GM23338 (cell line): ENCODE data around the gene OLFM1. TPM values are rescaled to one million over a fixed set of nuclear protein-coding genes. Genes with fewer than 3 reads are reported as not detected.

Experiments
- ATAC-seq: fragments of 200-7000 bp; cut with Tn5 transposase; 3 replicates; pipeline ENCODE4 v1.9.1; 2020
- DNase-seq: peaks from one replicate; pipeline ENCODE4 v3.0.0-alpha.2; 2015; ENCODE audit warnings: low spot score
- H2AFZ ChIP-seq: fragments of 200-600 bp; sonication (generic); 2 replicates; pipeline ENCODE4 v1.8.0; 2016; ENCODE audit warnings: antibody characterized with exemption, mild to moderate bottlenecking, moderate library complexity
- H3F3A ChIP-seq: fragments of 200-600 bp; sonication (generic); replicated peaks from 2 replicates; pipeline ENCODE4 v1.8.0; 2017; ENCODE audit warnings: antibody characterized with exemption, mixed run types, low read depth
- H3K27ac ChIP-seq: fragments of 200-600 bp; sonication (generic); 2 replicates; pipeline ENCODE4 v1.6.1; 2016; ENCODE audit warnings: low read depth
- H3K27me3 ChIP-seq: fragments of 200-600 bp; sonication (generic); 2 replicates; pipeline ENCODE4 v1.8.0; 2016; ENCODE audit warnings: mild to moderate bottlenecking, mixed run types, moderate library complexity; ENCODE audit not compliant: insufficient read depth
- H3K36me3 ChIP-seq: fragments of 200-600 bp; sonication (generic); 2 replicates; pipeline ENCODE4 v1.8.0; 2016; ENCODE audit warnings: mild to moderate bottlenecking; ENCODE audit not compliant: insufficient read depth
- H3K4me1 ChIP-seq: fragments of 200-600 bp; sonication (generic); 2 replicates; pipeline ENCODE4 v1.8.0; 2016; ENCODE audit warnings: mild to moderate bottlenecking, moderate library complexity; ENCODE audit not compliant: insufficient read depth
- H3K4me2 ChIP-seq: fragments of 200-600 bp; sonication (generic); 2 replicates; pipeline ENCODE4 v1.7.1; 2017; ENCODE audit warnings: mixed run types
- H3K4me3 ChIP-seq: fragments of 200-600 bp; sonication (generic); 2 replicates; pipeline ENCODE4 v1.6.1; 2016; ENCODE audit warnings: mixed run types
- H3K79me2 ChIP-seq: fragments of 200-600 bp; sonication (generic); replicated peaks from 2 replicates; pipeline ENCODE4 v1.8.0; 2017; ENCODE audit warnings: mild to moderate bottlenecking; ENCODE audit not compliant: insufficient read depth
- H3K9me2 ChIP-seq: fragments of 200-600 bp; sonication (generic); 2 replicates; pipeline ENCODE4 v1.8.0; 2017; ENCODE audit not compliant: insufficient read depth
- H4K20me1 ChIP-seq: fragments of 200-600 bp; sonication (generic); replicated peaks from 2 replicates; pipeline ENCODE4 v1.8.0; 2017; ENCODE audit warnings: mild to moderate bottlenecking; ENCODE audit not compliant: insufficient read depth
- H3K27ac Mint-ChIP-seq: 2 replicates; pipeline ENCODE4 v1.8.0; 2020; ENCODE audit warnings: inconsistent platforms, mild to moderate bottlenecking, moderate library complexity, mixed read lengths
- H3K27me3 Mint-ChIP-seq: 3 replicates; pipeline ENCODE4 v1.8.0; 2022; ENCODE audit warnings: low read depth, mild to moderate bottlenecking, moderate library complexity, mixed read lengths, inconsistent platforms; ENCODE audit not compliant: insufficient read depth, poor library complexity
- H3K36me3 Mint-ChIP-seq: 3 replicates; pipeline ENCODE4 v1.8.0; 2021; ENCODE audit warnings: low read depth, mild to moderate bottlenecking, inconsistent platforms, moderate library complexity, mixed read lengths
- H3K4me1 Mint-ChIP-seq: 3 replicates; pipeline ENCODE4 v1.8.0; 2020; ENCODE audit warnings: mild to moderate bottlenecking, inconsistent platforms, mixed read lengths
- H3K4me3 Mint-ChIP-seq: 3 replicates; pipeline ENCODE4 v1.8.0; 2021; ENCODE audit warnings: moderate library complexity, mild to moderate bottlenecking, inconsistent platforms, mixed read lengths
- H3K9me3 Mint-ChIP-seq: 3 replicates; pipeline ENCODE4 v1.8.0; 2020; ENCODE audit warnings: moderate library complexity, mild to moderate bottlenecking, inconsistent platforms, mixed read lengths
- CREB1 ChIP-seq: fragments of 250-450 bp; sonication (Bioruptor Pico); IDR thresholded peaks from 2 replicates; pipeline ENCODE4 v1.5.0; 2020; ENCODE audit warnings: low read depth, mild to moderate bottlenecking, moderate library complexity
- CTCF ChIP-seq, 2 experiments: fragments of 200-600 bp in 1 of 2; sonication (generic) in 1 of 2; conservative IDR thresholded peaks; 2 replicates each; pipeline versions ENCODE4 v1.5.1 to v1.6.1; 2016 to 2017; ENCODE audit warnings: antibody characterized with exemption in 2 of 2, low read depth in 2 of 2, mild to moderate bottlenecking in 2 of 2, moderate library complexity in 1 of 2
- ETS1 ChIP-seq: IDR thresholded peaks from 2 replicates; pipeline ENCODE4 v1.6.1; 2016; ENCODE audit warnings: antibody characterized with exemption
- EZH2 ChIP-seq: fragments of 200-600 bp; sonication (generic); IDR thresholded peaks from one replicate; pipeline ENCODE4 v1.8.0; 2017; ENCODE audit warnings: antibody characterized with exemption, mild to moderate bottlenecking, low read depth; ENCODE audit not compliant: unreplicated experiment
- EZH2phosphoT487 ChIP-seq: fragments of 200-600 bp; sonication (generic); IDR thresholded peaks from one replicate; pipeline ENCODE4 v1.8.1; 2018; ENCODE audit warnings: antibody characterized with exemption; ENCODE audit not compliant: unreplicated experiment
- JUNB ChIP-seq: IDR thresholded peaks from one replicate; pipeline ENCODE4 v1.6.1; 2016; ENCODE audit warnings: antibody characterized with exemption; ENCODE audit not compliant: unreplicated experiment
- NANOG ChIP-seq: IDR thresholded peaks from 2 replicates; pipeline ENCODE4 v1.6.1; 2016; ENCODE audit warnings: antibody characterized with exemption, borderline replicate concordance
- POLR2AphosphoS5 ChIP-seq: IDR thresholded peaks from 2 replicates; pipeline ENCODE4 v1.6.1; 2016; ENCODE audit warnings: antibody characterized with exemption, low read depth
- REST ChIP-seq: IDR thresholded peaks from one replicate; pipeline ENCODE4 v1.6.1; 2018; ENCODE audit warnings: antibody characterized with exemption; ENCODE audit not compliant: unreplicated experiment
- STAT1 ChIP-seq: IDR thresholded peaks from one replicate; pipeline ENCODE4 v1.6.1; 2016; ENCODE audit warnings: antibody characterized with exemption; ENCODE audit not compliant: unreplicated experiment
- ZNF114 ChIP-seq: fragments of 250-450 bp; sonication (Bioruptor Pico); IDR thresholded peaks from 2 replicates; pipeline ENCODE4 v1.5.0; 2020; ENCODE audit warnings: mild to moderate bottlenecking, moderate library complexity
- ZNF331 ChIP-seq: fragments of 250-450 bp; sonication (Bioruptor Pico); IDR thresholded peaks from 2 replicates; pipeline ENCODE4 v1.5.0; 2020; ENCODE audit warnings: low read depth, mild to moderate bottlenecking, moderate library complexity
- ZNF462 ChIP-seq: fragments of 250-450 bp; sonication (Bioruptor Pico); IDR thresholded peaks from 2 replicates; pipeline ENCODE4 v1.5.0; 2020; ENCODE audit warnings: mild to moderate bottlenecking, moderate library complexity
- polyA plus RNA-seq: library from polyadenylated mRNA; unstranded; fragments of >200 nt; fragmentation: Nextera tagmentation; extraction: Ambion mirVana; gene quantifications from 2 replicates; pipeline ENCODE4 v1.2.1, GENCODE V29; 2016
- total RNA-seq: library from RNA; depleted of rRNA; stranded (reverse); fragments of >200 nt; shearing (Covaris generic); gene quantifications from 2 replicates; pipeline ENCODE4 v1.2.3, GENCODE V29; 2014

Gene OLFM1
- total and polyA plus RNA-seq, 2 experiments from 2014 or later, result 20.6 to 40.1 TPM

GRCh38 chr9:135145312-135145711 is 57.8 kb downstream of the OLFM1 start:
- Mint-ChIP-seq H3K27ac (no peak overlapping the region), H3K27me3 (peaks cover 11% of the 10 kb centered on the region), H3K4me1 (no peaks in the 10 kb centered on the region; the same call in 2 of the 3 replicates), H3K4me3 (no peak overlapping the region), H3K36me3 (peaks cover 4% of the 10 kb centered on the region; the same call in 2 of the 3 replicates), H3K9me3 (peaks cover 1% of the 10 kb centered on the region)
- ATAC-seq (no peak), DNase-seq (no peak)
- Histone ChIP-seq H3K27ac (no peak overlapping the region), H3K27me3 (no peaks in the 10 kb centered on the region), H2AFZ (no peak overlapping the region), H3F3A (no peaks in the 10 kb centered on the region), H3K4me1 (no peaks in the 10 kb centered on the region), H3K9me2 (no peaks in the 10 kb centered on the region), H3K4me3 (no peak overlapping the region), H3K36me3 (no peaks in the 10 kb centered on the region), H3K4me2 (no peak overlapping the region), H4K20me1 (no peaks in the 10 kb centered on the region), H3K79me2 (no peaks in the 10 kb centered on the region)
- TF ChIP-seq POLR2AphosphoS5 (no peak), ZNF331 (no peak), CREB1 (CRISPR knock-in tag) (no peak), EZH2 (no peak), ETS1 (no peak), ZNF462 (CRISPR knock-in tag) (no peak), CTCF (conservative IDR thresholded peaks at IDR 0.05; ENCODE audit: low read depth in 2 of 2) (no peak), ZNF114 (CRISPR knock-in tag) (no peak), EZH2phosphoT487 (no peak), STAT1 (no peak), JUNB (no peak), REST (no peak), NANOG (no peak)
